H1 (cell line): ENCODE results near the gene CLDN6. TPM values are rescaled to one million over a fixed set of nuclear protein-coding genes. Genes with fewer than 3 reads are reported as not detected.

Experiments
- BACH1 ChIP-seq: IDR thresholded peaks from 2 replicates; pipeline ENCODE4 v1.6.1; 2012; ENCODE audit warnings: low read length, improper control_type of control experiment
- CTBP2 ChIP-seq: IDR thresholded peaks from 2 replicates; pipeline ENCODE4 v1.7.0; 2011; ENCODE audit warnings: borderline replicate concordance, mild to moderate bottlenecking, moderate library complexity, mixed read lengths, low read length; ENCODE audit not compliant: insufficient read depth, insufficient read length
- JUND ChIP-seq: IDR thresholded peaks from 2 replicates; pipeline ENCODE4 v1.6.1; 2011; ENCODE audit warnings: mild to moderate bottlenecking, improper control_type of control experiment, low read length
- PHF8 ChIP-seq: fragments of 200-600 bp; sonication (generic); conservative IDR thresholded peaks from 2 replicates; pipeline ENCODE4 v1.7.1; 2012; ENCODE audit warnings: low read depth, mild to moderate bottlenecking, inconsistent platforms, low read length, moderate library complexity
- RXRA ChIP-seq: IDR thresholded peaks from 2 replicates; pipeline ENCODE4 v1.6.1; 2011; ENCODE audit warnings: low read depth, mild to moderate bottlenecking, low read length, moderate library complexity; ENCODE audit not compliant: insufficient read depth
- SIRT6 ChIP-seq: IDR thresholded peaks from one replicate; pipeline ENCODE4 v1.7.1; 2012; ENCODE audit warnings: low read length, inconsistent platforms
- TAF7 ChIP-seq: optimal IDR thresholded peaks from 2 replicates; pipeline ENCODE3; 2011; ENCODE audit warnings: low read depth, mild to moderate bottlenecking, inconsistent platforms, low read length, moderate library complexity, borderline replicate concordance
- ZNF274 ChIP-seq: IDR thresholded peaks from 2 replicates; pipeline ENCODE4 v1.7.0; 2012; ENCODE audit warnings: low read length, borderline replicate concordance; ENCODE audit errors: extremely low read depth
- polyA plus RNA-seq, 7 experiments: library from polyadenylated mRNA; depleted of rRNA in 3 of 7; stranded (reverse) in 5 of 7; unstranded in 2 of 7; fragments of >200 nt in 5 of 7; fragments of 200-250 nt in 2 of 7; gene quantifications; 1 replicate in 5 of 7; 2 replicates in 1 of 7; 4 replicates in 1 of 7; pipeline versions ENCODE4 v1.2.1 to v1.2.3, GENCODE V29; 2011 to 2013; ENCODE audit warnings: missing spikeins in 2 of 7, mixed read lengths in 2 of 7
- total RNA-seq: library from RNA; stranded (reverse); fragmentation: NEBNext Ultra II Directional; extraction: Animal tissue kit (Norgen Biotek cat#: 25700); gene quantifications from 2 replicates; pipeline ENCODE4 v1.2.1, GENCODE V29; 2021
- TF ChIP-seq, protein P1 (sequence below): fragments of 300-600 bp; sonication (generic); IDR thresholded peaks from 2 replicates; pipeline ENCODE4 v1.7.1; 2012; ENCODE audit warnings: low read length, moderate library complexity, mild to moderate bottlenecking, inconsistent platforms; ENCODE audit not compliant: insufficient replicate concordance

The CLDN6 gene
- total and polyA plus RNA-seq, 2 of the 8 experiments (the other 6 are each of a cell fraction or from before 2014, with no cell fraction given), result 747 to 1,115 TPM

DNA sequence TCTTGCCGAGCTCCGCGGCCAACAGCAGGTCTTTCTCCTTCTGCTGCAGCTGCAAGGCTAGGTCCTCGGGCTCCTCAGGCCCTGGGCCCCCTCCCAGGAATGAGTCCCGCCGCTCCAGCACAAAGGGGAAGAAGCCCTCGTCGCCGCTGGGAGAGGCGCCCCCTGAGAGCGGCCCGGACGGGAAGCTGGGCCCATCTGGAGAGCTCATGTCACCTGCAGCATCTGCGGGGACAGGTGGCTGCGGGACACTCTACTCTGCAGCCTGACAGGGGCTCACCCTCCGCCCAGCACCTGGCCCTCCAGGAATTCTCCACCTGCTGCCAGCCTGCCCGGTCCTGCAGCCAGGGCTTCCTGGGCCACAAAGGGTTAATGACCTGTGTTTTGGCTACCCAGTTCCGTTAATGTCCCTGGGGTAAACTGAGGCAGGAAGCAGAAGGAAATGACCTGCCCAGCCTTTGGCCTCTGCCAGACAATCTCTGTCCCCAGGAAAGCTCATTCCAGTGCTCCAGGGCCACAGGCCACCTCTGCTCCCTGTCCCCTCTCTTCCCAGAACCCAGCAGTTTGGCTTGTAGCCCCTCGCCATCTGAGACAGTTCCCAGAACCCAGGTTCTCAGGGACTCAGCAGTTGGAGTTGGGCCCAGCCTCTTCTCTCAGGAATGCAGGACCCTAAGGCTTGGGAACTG lies 17.4 kb upstream of the CLDN6 start (continued):
- TF ChIP-seq, protein P1, sequence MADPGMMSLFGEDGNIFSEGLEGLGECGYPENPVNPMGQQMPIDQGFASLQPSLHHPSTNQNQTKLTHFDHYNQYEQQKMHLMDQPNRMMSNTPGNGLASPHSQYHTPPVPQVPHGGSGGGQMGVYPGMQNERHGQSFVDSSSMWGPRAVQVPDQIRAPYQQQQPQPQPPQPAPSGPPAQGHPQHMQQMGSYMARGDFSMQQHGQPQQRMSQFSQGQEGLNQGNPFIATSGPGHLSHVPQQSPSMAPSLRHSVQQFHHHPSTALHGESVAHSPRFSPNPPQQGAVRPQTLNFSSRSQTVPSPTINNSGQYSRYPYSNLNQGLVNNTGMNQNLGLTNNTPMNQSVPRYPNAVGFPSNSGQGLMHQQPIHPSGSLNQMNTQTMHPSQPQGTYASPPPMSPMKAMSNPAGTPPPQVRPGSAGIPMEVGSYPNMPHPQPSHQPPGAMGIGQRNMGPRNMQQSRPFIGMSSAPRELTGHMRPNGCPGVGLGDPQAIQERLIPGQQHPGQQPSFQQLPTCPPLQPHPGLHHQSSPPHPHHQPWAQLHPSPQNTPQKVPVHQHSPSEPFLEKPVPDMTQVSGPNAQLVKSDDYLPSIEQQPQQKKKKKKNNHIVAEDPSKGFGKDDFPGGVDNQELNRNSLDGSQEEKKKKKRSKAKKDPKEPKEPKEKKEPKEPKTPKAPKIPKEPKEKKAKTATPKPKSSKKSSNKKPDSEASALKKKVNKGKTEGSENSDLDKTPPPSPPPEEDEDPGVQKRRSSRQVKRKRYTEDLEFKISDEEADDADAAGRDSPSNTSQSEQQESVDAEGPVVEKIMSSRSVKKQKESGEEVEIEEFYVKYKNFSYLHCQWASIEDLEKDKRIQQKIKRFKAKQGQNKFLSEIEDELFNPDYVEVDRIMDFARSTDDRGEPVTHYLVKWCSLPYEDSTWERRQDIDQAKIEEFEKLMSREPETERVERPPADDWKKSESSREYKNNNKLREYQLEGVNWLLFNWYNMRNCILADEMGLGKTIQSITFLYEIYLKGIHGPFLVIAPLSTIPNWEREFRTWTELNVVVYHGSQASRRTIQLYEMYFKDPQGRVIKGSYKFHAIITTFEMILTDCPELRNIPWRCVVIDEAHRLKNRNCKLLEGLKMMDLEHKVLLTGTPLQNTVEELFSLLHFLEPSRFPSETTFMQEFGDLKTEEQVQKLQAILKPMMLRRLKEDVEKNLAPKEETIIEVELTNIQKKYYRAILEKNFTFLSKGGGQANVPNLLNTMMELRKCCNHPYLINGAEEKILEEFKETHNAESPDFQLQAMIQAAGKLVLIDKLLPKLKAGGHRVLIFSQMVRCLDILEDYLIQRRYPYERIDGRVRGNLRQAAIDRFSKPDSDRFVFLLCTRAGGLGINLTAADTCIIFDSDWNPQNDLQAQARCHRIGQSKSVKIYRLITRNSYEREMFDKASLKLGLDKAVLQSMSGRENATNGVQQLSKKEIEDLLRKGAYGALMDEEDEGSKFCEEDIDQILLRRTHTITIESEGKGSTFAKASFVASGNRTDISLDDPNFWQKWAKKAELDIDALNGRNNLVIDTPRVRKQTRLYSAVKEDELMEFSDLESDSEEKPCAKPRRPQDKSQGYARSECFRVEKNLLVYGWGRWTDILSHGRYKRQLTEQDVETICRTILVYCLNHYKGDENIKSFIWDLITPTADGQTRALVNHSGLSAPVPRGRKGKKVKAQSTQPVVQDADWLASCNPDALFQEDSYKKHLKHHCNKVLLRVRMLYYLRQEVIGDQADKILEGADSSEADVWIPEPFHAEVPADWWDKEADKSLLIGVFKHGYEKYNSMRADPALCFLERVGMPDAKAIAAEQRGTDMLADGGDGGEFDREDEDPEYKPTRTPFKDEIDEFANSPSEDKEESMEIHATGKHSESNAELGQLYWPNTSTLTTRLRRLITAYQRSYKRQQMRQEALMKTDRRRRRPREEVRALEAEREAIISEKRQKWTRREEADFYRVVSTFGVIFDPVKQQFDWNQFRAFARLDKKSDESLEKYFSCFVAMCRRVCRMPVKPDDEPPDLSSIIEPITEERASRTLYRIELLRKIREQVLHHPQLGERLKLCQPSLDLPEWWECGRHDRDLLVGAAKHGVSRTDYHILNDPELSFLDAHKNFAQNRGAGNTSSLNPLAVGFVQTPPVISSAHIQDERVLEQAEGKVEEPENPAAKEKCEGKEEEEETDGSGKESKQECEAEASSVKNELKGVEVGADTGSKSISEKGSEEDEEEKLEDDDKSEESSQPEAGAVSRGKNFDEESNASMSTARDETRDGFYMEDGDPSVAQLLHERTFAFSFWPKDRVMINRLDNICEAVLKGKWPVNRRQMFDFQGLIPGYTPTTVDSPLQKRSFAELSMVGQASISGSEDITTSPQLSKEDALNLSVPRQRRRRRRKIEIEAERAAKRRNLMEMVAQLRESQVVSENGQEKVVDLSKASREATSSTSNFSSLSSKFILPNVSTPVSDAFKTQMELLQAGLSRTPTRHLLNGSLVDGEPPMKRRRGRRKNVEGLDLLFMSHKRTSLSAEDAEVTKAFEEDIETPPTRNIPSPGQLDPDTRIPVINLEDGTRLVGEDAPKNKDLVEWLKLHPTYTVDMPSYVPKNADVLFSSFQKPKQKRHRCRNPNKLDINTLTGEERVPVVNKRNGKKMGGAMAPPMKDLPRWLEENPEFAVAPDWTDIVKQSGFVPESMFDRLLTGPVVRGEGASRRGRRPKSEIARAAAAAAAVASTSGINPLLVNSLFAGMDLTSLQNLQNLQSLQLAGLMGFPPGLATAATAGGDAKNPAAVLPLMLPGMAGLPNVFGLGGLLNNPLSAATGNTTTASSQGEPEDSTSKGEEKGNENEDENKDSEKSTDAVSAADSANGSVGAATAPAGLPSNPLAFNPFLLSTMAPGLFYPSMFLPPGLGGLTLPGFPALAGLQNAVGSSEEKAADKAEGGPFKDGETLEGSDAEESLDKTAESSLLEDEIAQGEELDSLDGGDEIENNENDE, result no peak
- TF ChIP-seq ZNF274, result no peak
- no peak for TF ChIP-seq JUND
- no peak for TF ChIP-seq SIRT6
- no peak for TF ChIP-seq BACH1
- TF ChIP-seq CTBP2, result no peak
- TF ChIP-seq PHF8, result no peak
- no peak for TF ChIP-seq TAF7
- TF ChIP-seq RXRA, result no peak
